Heart left ventricle (tissue), 13 donors: ENCODE measurements around the gene KLHL13.

Experiments
- POLR2A ChIP-seq, 2 donors: fragments of 450-650 bp; IDR thresholded peaks; one replicate each; pipeline ENCODE4 v1.6.1; 2017; ENCODE audit warnings: antibody characterized with exemption in 2 of 2, mild to moderate bottlenecking in 2 of 2, moderate library complexity in 2 of 2
- TF ChIP-seq, protein P1 (sequence below), 12 donors: fragments of 200-600 bp; sonication (generic) in 4 of 12; IDR thresholded peaks; one replicate each; pipeline versions ENCODE4 v1.5.0 to v1.8.0; 2018 to 2022; ENCODE audit warnings: antibody characterized with exemption in 12 of 12, mild to moderate bottlenecking in 5 of 12
- donor health status: ischemic (EF 13 %, LVEDD 7.1; RV severe dilation, severe dysfunction).
- donor health status: DM: no; HTN: yes; CAD: no.
- donor health status: DM: no; HTN: no; CAD: no.
- donor health status: ischemic (EF 25% LVEDD 6.9; RV normal size, moderate dysfunction).
- donor health status: ischemic (EF 25% LVEDD 5.7; RV mildly dilated, moderate dysfunction).
- donor health status: ischemic (EF 35%, LVEDD 5.7; RV mildly dilated, moderate dysfunction).
- donor health status: nonischemic (EF 11% LVEDD 7.7; RV severe dilation, severe dysfunction).
- donor health status: DM: yes; HTN: yes; CAD: no.
- donor health status: PGD.
- donor health status: ischemic (EF 29% LVEDD 5.4; RV normal size, mild dysfunction).
- donor health status: nonischemic (EF 23%, LVEDD 6.1; RV moderate dilation, normal function).

DNA sequence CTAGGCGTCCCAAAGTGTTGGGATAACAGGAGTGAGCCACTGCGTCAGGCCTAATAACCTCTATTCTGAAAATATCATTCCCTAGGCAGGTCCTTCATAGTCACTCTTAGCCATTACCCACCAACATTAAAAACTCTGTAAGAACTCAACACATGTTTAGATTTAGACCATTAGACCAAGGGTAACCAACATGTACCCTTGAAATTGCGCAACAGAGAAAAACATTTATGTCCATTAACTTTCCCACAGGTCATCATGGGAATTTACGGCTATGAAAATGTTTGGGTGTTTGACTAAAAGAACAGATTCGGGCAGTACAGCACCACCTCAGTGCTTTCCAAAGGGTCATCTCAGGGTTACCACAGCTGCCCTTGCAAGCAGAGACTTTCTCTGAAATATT is 7.5 kb downstream of the KLHL13 start:
- TF ChIP-seq, protein P1, sequence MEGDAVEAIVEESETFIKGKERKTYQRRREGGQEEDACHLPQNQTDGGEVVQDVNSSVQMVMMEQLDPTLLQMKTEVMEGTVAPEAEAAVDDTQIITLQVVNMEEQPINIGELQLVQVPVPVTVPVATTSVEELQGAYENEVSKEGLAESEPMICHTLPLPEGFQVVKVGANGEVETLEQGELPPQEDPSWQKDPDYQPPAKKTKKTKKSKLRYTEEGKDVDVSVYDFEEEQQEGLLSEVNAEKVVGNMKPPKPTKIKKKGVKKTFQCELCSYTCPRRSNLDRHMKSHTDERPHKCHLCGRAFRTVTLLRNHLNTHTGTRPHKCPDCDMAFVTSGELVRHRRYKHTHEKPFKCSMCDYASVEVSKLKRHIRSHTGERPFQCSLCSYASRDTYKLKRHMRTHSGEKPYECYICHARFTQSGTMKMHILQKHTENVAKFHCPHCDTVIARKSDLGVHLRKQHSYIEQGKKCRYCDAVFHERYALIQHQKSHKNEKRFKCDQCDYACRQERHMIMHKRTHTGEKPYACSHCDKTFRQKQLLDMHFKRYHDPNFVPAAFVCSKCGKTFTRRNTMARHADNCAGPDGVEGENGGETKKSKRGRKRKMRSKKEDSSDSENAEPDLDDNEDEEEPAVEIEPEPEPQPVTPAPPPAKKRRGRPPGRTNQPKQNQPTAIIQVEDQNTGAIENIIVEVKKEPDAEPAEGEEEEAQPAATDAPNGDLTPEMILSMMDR (IDR thresholded peaks at IDR 0.05) = no peak
- no peak for TF ChIP-seq POLR2A (IDR thresholded peaks at IDR 0.05)
